ENCODE data around the gene STAMBPL1.
A peak's percentile ranks its signal among the peaks of the same experiment; 100 is the strongest.
"Not testable (repeated sequence)": the region's sequence is repeated elsewhere in the genome, so short reads cannot be mapped to it uniquely, and the experiment has no call there.

Gene STAMBPL1

DNA sequence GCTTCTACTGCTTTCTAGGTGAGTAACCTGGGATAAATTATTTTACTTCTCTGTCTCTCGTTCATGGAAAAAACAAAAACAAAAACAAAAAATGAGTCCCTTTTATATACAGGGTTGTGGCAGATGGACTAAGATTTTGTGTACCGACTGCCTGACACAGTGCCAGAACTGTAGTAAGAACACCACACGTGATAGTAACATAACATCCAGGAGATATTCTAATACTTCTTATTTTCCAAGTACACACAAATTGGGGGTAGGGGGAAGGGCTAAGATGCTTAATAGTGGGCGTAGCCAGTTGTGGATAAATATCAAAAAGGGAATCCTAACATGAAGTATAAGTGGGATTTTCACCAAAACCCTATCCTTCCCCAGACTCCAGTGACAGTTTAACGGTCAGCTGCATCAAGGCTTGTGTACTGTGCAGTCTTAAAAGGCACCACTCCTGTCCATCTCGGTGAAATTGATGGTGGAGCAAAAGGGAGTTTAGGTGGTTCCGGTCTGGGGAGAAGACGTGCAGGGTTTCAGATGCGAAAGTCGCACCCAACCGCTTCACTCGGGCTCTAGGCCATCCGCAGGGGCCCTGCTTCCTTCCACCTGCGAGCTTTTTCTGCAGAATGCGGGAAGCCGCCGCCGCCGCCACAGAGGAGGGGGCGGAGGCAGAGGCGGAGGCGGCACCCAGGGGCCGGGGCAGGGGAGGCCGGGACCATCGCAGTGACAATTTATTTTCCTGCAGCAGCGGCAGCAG, at the start of gene STAMBPL1:
Gene STAMBPL1, plus strand, starts transcription at position 712 of the 748 bp plus-strand sequence. CDS start 21,464 bp downstream, outside the sequence.
- peak; percentile 44 for DNase-seq (ENCODE audit: insufficient read length, low spot score)
- peak; percentile 86 for FAIRE-seq
- TF ChIP-seq POLR2A (IDR thresholded peaks at IDR 0.05; ENCODE audit: low read depth, low read length) = no peak; the same call in 1 of the 2 replicates

DNA sequence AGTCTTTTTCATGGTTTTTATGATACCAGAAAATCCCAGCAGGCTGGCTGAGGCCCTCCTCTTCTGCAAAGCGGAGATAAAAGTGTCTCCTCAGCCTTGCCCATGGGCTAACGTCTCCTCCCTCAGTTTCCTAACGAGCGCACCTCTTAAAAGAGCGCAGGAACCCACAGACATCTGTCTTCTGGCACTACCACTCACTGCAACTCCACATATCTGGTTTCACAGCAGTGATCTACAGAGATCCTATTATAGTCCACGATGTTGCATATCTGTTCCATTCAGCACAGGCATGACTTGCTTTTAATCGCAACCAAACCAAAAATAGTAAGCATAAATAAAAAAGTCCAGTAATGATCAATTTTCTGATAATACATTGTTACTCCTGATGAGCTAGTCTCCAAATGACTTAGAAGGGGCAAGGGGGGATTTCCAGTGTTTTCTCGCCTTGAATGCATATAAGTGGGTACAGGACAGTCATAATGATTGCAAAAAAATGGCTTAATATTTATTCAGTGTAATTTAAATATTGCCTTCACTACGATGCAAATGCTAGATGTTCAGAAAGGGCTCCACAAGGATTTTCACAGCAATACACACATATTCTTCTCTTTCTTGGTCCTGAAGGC, 49.3 kb upstream of the STAMBPL1 start:
- no peak for FAIRE-seq
- TF ChIP-seq POLR2A (IDR thresholded peaks at IDR 0.05; ENCODE audit: low read depth, low read length) = no peak

DNA sequence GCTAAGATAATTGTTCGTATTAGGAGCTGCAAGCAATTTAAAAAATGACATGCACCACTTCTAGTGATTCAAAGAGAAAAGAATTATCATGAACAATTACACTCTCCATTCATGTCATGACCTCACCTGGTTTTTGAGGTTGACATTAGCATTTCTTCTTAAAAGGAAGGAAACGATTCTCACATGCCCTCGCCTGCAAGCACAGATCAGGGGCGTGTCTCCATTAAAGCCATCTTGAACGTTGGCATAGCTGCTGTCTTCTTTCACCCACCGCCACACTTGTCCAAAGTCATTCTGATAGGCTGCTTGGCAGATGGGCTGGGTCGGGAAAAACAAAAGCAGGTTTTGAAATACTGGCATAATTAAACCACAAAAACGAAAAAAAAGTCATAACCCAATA, 48.3 kb upstream of the STAMBPL1 start:
- no peak for DNase-seq (ENCODE audit: insufficient read length, low spot score)
- TF ChIP-seq POLR2A (IDR thresholded peaks at IDR 0.05; ENCODE audit: low read depth, low read length) = no peak
- FAIRE-seq = no peak

More for the DNA sequence above, 49.3 kb upstream of the STAMBPL1 start:
- no peak for DNase-seq (ENCODE audit: insufficient read length, low spot score)

DNA sequence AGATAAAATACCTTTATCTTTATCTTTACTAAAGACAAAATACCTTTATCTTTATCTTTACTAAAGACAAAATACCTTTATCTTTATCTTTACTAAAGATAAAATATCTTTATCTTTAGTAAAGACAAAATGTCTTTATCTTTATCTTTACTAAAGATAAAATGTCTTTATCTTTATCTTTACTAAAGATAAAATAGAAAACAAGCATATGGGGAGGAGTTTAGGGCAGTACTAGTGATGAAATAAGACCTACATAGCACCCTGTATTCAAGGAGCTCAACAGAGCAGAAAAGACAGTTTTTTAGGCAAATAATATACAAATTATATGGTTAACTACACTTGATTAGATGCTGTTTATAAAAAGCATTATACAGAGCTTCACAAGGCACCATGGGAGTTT, 47.7 kb upstream of the STAMBPL1 start:
- FAIRE-seq = no peak
- no peak for DNase-seq (ENCODE audit: insufficient read length, low spot score)
- TF ChIP-seq POLR2A (IDR thresholded peaks at IDR 0.05; ENCODE audit: low read depth, low read length) = no peak

DNA sequence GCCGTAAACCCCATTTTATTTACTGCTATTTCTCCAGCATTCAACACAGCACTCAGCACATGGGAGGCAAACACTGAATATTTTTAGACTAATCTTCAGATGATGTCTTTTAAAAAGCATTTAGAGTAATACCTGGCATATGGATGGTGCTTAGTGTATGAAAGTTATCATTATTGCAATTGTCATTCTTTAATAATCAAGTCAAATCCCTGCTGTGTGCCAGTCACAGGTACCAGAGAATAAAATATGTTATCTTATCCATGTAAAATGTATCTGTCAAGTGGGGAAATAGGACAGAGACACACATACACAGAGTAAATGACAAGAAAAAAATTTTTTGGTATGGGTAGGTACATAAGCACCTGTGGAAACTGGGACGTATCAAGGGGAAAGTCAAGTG, 46.9 kb upstream of the STAMBPL1 start:
- DNase-seq (ENCODE audit: insufficient read length, low spot score) (no peak), FAIRE-seq (no peak)
- no peak for TF ChIP-seq POLR2A (IDR thresholded peaks at IDR 0.05; ENCODE audit: low read depth, low read length)

DNA sequence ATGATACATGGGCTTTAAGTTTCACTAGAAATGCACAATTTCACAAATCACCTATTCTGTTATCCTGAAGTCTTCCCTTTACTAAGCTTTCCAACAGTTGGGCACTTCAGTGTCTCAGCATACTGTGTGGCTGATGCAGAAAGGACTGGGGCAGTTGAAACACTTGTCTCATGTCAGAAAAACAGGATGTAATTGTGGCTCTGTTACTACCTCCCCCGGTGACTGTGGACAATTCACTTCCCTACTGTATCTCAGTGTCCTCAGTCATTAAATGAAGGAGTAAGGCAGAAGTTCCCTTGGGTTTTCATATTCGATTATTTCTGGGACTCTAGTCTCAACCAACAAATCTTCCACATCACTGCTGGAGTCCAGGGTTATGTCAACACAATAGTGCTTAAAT, 46.3 kb upstream of the STAMBPL1 start:
- DNase-seq (ENCODE audit: insufficient read length, low spot score) (no peak), FAIRE-seq (peak; percentile 61)

DNA sequence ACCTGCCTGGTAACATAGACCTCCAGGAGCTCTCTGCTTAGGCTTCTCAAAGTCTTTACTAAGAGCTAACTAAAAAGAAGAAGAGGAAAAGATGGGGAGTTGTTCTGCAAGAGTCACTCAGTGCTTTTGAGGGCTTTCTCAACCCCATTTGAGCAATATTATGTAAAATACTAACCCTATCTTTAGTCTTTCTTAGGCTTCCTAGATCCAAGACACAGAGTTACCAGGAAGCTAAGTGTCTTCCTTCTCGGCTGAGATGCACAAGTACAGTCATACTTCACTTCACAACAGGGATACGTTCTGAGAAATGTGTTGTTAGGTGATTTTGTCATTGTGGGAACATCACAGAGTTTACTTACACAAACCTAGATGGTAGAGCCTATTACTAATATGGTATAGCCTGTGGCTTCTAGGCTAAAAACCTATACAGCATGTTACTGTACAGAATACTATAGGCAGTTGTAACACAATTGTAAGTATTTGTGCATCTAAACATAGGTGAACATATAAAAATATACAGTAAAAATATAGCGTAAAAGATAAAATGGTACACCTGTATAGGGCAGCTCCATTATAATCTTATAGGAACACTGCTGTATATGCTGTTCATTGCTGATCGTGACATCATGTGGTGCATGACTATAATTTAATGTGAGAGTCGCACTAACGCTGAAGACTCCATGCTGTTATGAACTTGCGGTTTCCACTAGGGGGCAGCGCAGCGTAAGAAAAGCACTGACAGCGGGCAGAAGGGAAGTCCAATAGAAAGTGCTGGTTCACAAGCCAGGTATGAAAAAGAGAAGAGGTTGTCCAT, 44.7 kb upstream of the STAMBPL1 start:
- FAIRE-seq (peak; percentile 99), DNase-seq (ENCODE audit: insufficient read length, low spot score) (peak; percentile 47)
- TF ChIP-seq POLR2A (IDR thresholded peaks at IDR 0.05; ENCODE audit: low read depth, low read length) = no peak

More for the DNA sequence above, 46.3 kb upstream of the STAMBPL1 start:
- no peak for TF ChIP-seq POLR2A (IDR thresholded peaks at IDR 0.05; ENCODE audit: low read depth, low read length)

DNA sequence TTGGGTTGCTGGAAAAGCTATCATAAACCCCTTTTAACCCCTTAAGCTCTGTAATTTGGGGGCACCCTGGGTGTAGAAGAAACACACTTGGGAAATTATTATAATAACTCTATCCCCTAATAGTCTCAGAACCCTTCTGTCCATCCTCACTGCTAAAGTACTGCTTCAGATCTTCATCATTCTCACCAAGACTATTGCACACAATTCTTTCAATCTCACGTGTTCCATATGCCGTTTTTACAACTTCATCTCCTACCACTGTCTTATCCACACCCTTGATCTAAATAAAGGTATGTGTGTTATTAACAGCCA, 44.2 kb upstream of the STAMBPL1 start:
- TF ChIP-seq POLR2A (IDR thresholded peaks at IDR 0.05; ENCODE audit: low read depth, low read length) = no peak
- DNase-seq (ENCODE audit: insufficient read length, low spot score) (no peak), FAIRE-seq (no peak)

DNA sequence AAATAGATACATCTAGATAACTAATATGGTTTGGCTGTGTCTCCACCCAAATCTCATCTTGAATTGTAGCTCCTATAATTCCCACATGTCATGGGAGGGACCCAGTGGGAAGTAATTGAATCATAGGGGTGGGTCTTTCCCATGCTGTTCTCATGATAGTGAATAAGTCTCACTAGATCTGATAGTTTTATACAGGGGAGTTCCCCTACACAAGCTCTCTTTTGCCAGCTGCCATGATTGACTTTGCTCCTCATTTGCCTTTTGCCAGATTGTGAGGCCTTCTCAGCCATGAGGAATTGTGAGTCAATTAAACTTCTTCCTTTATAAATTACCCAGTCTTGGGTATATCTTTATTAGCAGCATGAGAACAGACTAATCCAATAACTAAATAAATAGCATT, 42.4 kb upstream of the STAMBPL1 start:
- FAIRE-seq; DNase-seq (ENCODE audit: insufficient read length, low spot score): not testable (repeated sequence)

DNA sequence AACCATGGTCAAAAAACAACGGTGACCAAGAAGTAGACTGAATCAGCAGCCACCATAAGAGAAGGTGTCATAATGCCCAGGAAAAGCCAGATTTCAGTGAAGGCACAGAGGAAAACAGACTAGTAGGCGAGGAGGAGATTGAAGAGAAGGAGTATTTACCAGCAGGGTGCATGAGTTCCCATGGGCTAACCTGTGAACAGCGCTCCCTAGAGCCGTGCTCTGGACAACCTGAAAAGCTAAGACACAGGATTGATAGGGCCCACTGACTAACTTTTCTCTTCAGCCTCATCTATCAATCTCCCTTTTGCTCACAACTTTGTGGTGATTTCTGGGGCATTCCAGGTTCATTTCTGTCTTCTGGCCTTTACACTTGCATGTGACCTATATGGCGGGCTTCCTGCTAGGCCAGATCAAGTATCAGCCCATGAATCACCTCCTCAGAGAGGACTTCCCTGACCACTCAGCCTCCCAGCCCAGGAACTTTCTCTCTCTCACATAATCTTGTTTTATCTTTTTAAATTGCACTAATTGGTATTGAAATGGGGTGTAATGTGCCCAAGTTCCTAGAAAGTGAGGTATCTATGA, 41.2 kb upstream of the STAMBPL1 start:
- DNase-seq (ENCODE audit: insufficient read length, low spot score) (no peak), FAIRE-seq (no peak)
- no peak for TF ChIP-seq POLR2A (IDR thresholded peaks at IDR 0.05; ENCODE audit: low read depth, low read length)

DNA sequence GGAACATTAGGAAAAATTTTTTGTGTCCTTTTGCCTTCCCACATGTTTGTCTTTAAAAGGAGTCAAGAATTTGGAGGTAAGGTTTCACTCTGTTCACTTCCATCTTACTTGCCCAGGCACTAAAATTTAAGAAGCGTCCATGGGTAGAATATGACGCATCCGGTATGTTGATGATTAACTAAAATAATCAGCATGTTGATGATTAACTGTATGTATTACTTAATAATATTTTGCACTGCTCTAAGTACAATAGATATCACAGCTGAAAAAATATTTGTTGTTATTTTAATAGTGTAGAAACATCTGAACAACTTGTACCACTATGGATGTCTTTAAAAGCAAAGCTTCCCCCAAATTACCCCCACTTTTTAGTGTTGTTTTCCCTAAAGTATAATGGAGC, 39.9 kb upstream of the STAMBPL1 start:
- DNase-seq (ENCODE audit: insufficient read length, low spot score) (no peak), FAIRE-seq (no peak)
- no peak for TF ChIP-seq POLR2A (IDR thresholded peaks at IDR 0.05; ENCODE audit: low read depth, low read length)

DNA sequence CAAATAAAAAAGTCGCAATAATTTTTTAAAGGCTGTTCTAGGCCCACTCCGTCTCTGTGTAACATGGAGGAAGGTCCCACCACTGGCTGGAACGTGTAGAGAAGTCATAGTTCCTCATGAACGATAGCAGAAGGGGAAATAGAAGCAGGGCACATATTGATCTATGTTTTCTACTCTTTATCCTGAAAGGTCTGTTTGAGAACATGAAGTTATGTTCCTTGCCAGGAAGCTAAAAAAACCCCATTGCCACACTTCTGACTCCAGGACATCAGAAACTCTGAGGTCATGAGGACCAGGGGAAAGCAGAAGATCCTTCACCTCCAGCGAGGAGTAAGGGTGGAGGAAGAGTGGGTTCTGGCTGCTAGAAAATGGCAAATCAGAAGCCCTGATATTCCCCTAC, 39.2 kb upstream of the STAMBPL1 start:
- FAIRE-seq = no peak
- DNase-seq (ENCODE audit: insufficient read length, low spot score) = no peak
- TF ChIP-seq POLR2A (IDR thresholded peaks at IDR 0.05; ENCODE audit: low read depth, low read length) = no peak

DNA sequence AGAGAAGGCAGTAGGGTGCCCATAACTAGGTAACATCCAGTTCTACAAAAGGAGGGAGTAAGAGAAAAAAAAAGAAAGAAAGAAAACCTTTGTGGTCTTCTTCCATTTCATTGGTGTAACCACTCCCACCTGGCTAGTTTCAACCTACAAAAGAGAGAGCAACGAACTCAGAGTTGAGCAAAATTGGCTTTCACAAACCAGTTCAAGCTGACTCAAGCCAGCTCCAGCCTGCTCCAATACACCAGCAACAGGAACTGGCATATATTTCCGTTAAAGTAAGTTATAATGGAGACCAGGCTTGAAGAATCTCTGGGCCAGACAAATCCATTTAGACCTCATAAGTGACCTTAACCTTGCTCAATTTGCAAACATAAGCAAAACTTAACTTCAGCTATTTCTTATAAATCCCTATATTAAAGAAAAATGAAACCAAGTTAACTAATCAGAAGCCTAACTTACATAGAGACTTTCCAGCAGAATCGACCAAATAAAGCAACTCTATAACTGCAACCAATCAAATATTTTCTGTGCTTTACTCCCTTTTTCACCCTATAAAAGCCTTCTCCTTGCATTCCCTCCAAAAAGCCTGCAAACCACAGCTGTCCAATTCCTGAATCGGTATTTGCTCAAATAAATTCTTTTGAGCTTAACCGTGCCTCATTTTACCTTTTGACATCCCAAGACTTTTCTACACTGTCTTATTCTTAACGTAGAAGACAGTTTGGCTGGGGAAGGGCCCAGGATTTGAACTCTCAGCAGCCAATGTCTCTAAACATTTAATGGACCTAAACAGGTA, 38.5 kb upstream of the STAMBPL1 start:
- DNase-seq (ENCODE audit: insufficient read length, low spot score) (no peak), FAIRE-seq (no peak)
- TF ChIP-seq POLR2A (IDR thresholded peaks at IDR 0.05; ENCODE audit: low read depth, low read length) = no peak
